Limb (tissue), 2 donors: ENCODE measurements around the gene PRSS12.
A peak's percentile ranks its signal among the peaks of the same experiment; 100 is the strongest.
"Not testable (repeated sequence)": the region's sequence is repeated elsewhere in the genome, so short reads cannot be mapped to it uniquely, and the experiment has no call there.

Source experiments
- DNase-seq, 2 donors: peaks; one replicate each; pipeline ENCODE4 v3.0.0-alpha.2; 2016; ENCODE audit errors: extremely low spot score in 2 of 2

Gene PRSS12

GRCh38 chr4:118352843-118353533 is at the start of gene PRSS12:
Gene PRSS12, minus strand, starts transcription at chr4:118353003. Its CDS starts 283 bp downstream, at chr4:118352720.
- DNase-seq, result peak; percentile 38 to 87

GRCh38 chr4:118400356-118400755 is 47.6 kb upstream of the PRSS12 start:
- no peak for DNase-seq

DNA sequence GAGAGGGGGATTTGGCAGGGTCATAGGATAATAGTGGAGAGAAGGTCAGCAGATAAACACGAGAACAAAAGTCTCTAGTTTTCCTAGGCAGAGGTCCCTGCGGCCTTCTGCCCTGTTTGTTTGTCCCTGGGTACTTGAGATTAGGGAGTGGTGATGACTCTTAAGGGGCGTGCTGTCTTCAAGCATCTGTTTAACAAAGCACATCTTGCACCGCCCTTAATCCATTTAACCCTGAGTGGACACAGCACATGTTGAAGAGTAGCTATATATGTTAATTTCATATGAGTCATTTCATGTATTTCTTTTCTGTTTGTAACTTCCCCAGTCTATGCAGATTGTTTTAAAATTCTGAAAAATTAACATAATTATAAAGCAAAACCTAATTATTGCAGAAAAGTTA is 47.1 kb upstream of the PRSS12 start:
- DNase-seq, result not testable (repeated sequence)

GRCh38 chr4:118398226-118399090 is 45.7 kb upstream of the PRSS12 start:
- DNase-seq, result no peak

DNA sequence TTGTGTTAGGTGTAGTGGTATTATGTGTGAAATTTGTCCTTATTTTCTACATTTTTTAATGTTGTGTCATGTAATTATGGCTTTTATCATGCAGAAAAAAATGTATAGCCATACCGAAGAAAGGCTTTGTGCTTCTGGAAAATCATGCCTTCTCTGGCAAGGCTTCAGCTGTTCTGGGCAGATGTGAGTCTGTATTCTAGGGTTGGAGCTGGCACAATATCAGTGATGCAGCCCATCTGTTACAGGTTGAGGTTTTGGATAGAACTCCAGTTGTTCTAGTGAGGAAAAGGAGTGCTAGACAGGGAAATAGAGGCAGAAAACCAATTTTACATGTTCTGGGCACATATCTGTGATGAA is 44.8 kb upstream of the PRSS12 start:
- DNase-seq, result no peak

GRCh38 chr4:118396881-118397622 is 44.2 kb upstream of the PRSS12 start:
- no peak for DNase-seq

DNA sequence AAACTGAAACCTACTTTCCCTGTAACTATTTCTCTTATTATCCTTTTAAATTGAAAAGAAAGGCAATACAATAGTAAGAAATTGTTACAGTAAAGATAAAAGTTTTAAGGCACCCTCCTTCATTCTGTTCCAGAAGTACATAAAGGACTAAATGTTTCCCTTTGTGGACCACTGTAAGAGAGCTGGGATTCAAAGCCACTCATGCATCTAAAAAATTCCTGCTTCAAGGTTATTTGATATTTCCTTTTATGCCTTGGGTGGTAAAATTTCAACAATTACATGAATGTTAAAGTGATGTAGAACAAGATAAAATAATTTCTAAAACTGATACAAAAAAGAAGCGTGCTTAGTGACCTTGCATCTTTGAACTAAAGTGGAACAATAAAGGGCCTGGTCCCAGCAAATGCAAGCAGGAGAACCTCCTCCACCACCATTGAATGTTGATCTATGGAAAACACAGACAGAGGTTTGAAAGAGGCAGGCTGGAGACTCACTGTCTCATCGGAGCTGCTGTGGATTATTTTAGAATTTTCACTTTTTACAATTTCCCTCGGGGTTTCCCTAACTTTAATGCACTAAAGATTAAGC is 42.3 kb upstream of the PRSS12 start:
- no peak for DNase-seq

DNA sequence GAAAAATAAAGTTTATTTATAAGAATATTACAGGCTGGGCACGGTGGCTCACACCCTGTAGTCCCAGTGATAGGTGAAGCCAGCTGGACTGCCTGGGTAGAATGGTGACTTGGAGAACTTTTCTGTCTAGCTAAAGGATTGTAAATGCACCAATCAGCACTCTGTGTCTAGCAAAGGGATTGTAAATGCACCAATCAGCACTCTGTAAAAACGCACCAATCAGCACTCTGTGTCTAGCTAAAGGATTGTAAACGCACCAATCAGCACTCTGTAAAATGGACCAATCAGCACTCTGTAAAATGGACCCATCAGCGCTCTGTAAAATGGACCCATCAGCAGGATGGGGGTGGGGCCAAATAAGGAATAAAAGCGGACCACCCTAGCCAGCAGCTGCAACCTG is 39.7 kb upstream of the PRSS12 start:
- DNase-seq, result not testable (repeated sequence)

DNA sequence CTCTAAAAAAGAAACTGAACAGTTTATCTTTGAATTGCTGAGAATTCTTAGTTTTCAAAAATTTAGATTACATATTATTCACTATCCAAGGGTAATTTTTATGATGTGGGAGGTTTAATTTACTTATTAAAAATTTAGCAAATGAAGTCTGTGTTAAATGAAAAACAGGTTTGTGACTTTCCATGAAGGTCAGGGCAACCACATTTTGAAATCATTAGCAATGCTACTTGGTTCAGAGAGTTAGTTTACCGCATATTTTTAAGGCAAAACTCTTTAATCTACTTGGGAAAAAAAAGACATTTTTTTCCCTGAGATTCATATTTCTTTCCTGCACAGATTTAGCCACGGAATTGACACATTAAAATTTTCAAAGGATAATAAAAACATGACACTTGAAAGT is 37.3 kb upstream of the PRSS12 start:
- DNase-seq, result no peak

- no peak for DNase-seq
Observed at GRCh38 chr4:118389721-118390120, 36.9 kb upstream of the PRSS12 start.

DNA sequence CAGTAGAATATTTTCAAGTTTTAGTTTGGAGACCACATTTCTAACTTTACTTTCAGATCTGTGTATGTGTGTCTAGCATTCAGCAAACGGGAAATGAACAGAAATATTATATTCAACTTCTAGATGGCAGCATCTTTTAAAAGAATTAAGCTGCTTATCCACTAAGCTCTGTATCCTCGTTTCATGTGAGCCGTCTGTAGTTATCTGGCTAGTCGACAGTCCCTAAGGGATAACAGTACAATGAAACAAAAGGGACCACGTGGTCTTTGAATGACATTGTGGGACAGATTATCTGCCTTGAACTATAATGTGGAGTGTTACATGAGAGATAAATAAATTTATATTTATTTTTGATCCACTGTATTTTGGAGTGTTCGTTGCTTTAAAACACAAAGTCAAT is 35.8 kb upstream of the PRSS12 start:
- DNase-seq, result no peak

- DNase-seq, result no peak
Observed at GRCh38 chr4:118381902-118382301, 29.1 kb upstream of the PRSS12 start.

DNA sequence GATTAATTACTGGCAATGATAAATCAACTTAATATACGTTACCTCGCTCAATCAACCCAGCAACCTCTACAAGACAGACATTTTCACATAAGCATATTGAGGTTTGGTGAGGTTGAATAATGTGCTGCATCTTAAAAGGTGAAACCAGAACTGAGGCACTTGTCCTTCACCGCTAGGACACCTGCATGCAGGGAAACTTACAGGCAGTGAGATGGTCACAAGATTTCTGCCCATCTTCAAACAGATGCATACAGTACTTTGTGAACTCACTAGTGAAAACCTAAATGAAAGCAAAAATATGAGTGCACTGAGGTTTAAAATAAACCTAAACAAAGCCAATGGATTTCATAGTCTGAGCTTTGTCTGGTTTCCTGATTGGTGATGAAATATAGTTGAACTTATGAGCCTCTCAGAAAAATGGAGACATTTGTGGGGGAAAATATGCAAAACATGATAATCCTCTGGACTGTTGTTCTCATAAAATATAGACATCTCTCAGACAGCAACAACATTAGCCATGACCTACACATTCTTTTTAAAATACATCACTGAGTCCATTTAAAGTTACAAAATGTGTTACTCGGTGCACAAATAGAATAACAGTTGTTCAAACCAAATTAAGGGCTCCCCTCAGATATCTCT is 20.9 kb upstream of the PRSS12 start:
- no peak for DNase-seq

DNA sequence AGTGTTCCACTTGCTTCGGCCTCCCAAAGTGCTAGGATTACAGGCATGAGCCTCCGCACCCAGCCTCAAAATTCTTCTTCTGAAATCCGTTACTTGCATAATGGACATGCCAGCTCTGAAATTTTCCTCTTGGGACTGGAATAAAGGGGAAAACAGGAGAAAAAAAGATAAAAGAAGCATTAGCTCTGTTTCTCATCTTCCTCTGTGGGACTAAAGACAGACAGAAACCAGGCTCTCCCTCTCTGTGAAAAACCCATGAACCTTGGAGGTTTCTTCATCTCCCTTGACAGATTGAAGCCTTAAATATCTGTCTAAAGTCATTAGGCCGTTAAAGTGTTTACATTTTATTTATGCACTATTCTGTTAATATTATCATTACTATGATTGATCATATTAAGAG is 19.4 kb upstream of the PRSS12 start:
- DNase-seq, result no peak

DNA sequence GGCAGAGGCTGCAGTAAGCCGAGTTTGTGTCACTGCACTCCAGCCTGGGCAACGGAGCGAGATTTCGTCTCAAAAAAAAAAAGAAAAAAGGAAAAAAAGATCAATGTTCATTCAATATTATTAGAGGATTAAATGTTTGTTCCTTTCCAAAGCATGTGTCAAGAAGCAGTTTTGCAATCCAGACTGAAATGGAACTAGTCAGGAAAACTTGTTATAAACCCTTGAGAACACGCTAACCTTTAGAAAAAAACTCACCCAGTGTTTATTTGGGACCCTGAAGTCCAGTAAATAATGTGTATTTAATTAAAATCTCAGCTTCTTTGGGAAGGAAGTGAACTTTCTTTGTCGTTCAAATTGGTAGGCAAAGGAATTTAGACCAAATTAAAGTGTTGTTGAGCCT is 16.4 kb upstream of the PRSS12 start:
- DNase-seq, result no peak

DNA sequence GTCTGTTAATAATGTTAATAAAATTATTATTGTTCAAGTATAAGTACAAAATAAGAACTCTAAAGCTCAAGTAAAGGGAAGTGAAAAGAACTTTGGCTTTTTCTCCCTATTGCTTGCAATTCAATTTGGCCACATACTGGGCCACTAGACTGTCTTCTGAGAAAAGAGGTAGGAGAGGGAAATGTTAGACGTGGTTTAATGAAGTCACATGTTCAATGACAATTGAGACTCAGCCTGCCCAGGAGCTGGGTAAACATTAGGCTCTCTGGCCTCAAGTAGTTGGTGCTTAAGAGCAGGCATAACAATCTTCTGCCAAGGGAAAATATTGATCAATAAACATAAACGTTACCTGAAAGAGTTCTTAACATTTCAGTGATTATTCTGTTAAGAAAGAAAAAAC is 15.1 kb upstream of the PRSS12 start:
- DNase-seq, result no peak

DNA sequence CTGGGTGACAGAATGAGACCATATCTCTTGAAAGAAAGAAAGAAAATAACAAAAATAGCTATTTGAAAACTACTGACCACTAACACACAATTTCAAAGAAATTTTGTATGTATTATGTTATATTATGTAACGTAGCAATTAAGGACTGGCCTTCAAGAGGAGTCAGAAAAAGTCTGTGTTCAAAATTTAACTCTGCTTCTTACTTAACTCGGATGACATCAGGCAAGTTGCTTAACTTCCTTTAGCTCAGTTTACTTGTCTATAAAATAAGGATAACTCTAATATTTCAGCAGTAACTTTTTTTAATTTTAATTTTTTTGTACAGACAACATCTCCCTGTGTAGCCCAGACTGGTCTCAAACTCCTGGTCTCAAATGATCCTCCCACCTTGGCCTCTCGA is 14.6 kb upstream of the PRSS12 start:
- no peak for DNase-seq

DNA sequence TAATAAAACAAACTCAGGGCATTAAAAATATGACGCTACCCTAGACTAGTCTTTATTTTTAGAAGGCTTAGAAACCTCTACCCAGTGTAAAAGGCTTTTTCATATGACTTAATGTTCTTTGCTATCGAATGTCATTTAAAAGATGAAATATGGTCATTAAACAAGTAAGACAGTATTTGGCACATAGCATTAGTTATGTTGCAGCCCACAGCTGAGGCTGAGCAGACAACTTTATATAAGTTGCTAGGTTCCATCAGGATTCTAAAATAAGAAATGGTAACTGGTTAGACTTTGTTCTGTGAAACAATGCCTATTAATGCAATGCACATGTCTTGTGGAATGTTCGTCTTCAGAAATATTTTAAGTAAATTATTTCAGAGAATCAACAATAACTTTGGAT is 10.4 kb upstream of the PRSS12 start:
- no peak for DNase-seq

DNA sequence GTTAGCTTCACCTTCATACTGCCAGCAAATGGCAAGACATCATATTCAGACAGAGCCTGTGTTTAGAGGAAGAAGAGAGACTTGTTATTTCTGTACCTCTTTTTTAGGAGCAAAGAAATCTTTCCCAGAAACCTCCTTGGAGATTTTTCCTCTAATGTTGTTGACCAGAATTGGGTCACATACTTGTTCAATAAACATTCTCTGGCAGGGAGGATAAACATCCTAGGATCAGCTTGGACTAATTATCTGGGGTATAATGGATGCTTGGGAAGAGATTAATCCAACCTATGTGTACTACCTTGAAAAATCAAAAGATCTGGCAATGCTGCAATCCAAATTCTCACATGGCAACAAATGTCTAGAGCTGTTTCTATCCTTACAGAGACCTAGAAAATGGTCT is 8.4 kb upstream of the PRSS12 start:
- DNase-seq, result no peak

DNA sequence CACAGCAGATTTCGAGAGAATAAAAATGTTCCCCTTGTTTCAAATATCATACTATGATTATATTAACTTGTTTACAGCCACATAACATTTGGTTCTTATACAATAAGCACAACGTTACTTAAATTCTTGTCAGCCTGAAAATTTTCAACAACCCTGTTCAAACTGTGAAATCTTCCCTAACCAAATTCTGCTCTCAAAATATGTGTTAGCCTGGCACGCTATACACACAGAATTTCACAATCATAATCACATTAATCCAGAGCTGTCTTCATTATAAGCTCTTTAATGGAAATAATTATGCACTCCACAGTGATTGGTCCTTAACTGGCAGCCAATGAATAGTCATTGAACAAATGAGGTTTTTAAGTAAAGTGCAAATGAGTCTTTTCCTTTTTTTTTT is 7.3 kb upstream of the PRSS12 start:
- no peak for DNase-seq

DNA sequence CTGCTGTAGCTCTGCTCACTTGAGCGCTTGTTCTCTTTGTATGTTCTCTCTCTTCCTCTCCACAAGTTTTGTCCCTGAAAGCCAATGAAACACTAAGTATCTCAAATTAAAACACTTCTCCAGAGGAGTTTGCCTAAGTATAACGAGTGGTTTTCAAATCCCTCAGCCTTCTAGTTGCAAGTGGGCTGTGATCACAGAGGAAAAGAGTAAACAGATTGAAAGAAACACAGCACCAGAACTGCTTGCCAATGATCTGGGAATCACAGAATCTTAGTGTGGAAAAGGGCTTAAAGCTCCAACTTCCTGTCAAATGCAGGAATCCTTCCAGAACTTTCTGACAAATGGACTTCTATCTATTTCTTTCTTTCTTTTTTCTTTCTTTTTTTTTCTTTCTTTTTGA is 4.8 kb upstream of the PRSS12 start:
- no peak for DNase-seq
